LNCaP clone FGC (cell line): ENCODE results near the gene B4GALT3.

ENCODE experiments used
- DNase-seq: peaks from one replicate; pipeline ENCODE4 v3.0.0-alpha.2; 2011; ENCODE audit warnings: low read depth
- H3K4me3 ChIP-seq: 2 replicates; pipeline ENCODE4 v1.5.1; 2011; ENCODE audit warnings: mild to moderate bottlenecking, low read depth, low read length, control low read depth
- TF ChIP-seq, protein P1 (sequence below): IDR thresholded peaks from 2 replicates; pipeline ENCODE4 v1.5.1; 2012; ENCODE audit warnings: mild to moderate bottlenecking; ENCODE audit not compliant: control insufficient read depth, insufficient read depth; ENCODE audit errors: extremely low read depth

The B4GALT3 gene

DNA sequence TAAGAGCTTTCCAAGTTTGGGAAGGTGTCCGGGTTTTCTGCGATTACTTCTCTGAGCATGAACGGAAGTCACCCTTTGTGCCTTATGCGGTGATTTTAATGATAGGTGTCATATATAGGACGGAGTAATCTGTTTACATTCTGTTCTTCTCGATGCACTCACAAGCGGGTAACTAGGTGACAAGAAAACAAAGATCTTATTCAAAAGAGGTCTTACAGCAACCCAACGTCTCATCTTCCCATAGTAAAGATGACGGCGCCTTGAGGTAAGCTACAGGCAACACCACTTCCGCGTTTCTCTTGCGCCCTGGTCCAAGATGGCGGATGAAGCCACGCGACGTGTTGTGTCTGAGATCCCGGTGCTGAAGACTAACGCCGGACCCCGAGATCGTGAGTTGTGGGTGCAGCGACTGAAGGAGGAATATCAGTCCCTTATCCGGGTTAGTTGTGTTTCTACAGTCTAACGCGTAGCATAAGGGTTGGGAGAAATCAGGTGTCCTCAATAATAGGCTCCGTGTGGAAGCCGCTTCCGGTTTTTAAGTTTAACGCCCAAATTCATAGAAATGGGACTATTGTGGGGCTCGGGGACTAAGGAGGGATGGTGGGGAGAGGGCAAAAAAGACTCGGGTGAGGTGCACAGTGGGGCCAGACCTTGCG lies 23.5 kb downstream of the B4GALT3 start, which contains the start of gene UFC1:
UFC1 (plus strand) TSS at position 297 of the 656 bp plus-strand sequence; CDS start at position 317, 20 bp downstream.
- H3K4me3 ChIP-seq: peak within 1 kb of the TSS; percentile 74
- TF ChIP-seq, protein P1, sequence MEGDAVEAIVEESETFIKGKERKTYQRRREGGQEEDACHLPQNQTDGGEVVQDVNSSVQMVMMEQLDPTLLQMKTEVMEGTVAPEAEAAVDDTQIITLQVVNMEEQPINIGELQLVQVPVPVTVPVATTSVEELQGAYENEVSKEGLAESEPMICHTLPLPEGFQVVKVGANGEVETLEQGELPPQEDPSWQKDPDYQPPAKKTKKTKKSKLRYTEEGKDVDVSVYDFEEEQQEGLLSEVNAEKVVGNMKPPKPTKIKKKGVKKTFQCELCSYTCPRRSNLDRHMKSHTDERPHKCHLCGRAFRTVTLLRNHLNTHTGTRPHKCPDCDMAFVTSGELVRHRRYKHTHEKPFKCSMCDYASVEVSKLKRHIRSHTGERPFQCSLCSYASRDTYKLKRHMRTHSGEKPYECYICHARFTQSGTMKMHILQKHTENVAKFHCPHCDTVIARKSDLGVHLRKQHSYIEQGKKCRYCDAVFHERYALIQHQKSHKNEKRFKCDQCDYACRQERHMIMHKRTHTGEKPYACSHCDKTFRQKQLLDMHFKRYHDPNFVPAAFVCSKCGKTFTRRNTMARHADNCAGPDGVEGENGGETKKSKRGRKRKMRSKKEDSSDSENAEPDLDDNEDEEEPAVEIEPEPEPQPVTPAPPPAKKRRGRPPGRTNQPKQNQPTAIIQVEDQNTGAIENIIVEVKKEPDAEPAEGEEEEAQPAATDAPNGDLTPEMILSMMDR: no peak
- peak; percentile 82 for DNase-seq

DNA sequence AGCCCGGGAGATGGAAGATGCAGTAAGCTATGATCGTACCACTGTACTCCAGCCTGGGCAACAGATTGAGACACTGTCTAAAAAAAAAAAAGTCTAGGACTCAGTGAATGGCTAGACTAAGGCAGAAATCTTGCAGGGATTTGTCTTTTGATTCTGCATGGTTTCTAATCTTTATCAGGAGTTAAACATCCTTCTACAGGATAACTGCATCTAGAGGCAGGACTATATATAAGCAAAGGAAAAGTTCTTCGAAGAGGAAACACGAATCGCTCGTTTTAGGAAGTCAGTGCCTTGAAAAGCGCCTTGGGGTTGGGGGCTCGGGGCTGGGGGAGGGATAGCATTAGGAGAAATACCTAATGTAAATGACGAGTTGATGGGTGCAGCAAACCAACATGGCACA lies 24.1 kb downstream of the B4GALT3 start:
- H3K4me3 ChIP-seq: peak overlapping the region; percentile 74
- no peak for DNase-seq
- TF ChIP-seq, protein P1: no peak

DNA sequence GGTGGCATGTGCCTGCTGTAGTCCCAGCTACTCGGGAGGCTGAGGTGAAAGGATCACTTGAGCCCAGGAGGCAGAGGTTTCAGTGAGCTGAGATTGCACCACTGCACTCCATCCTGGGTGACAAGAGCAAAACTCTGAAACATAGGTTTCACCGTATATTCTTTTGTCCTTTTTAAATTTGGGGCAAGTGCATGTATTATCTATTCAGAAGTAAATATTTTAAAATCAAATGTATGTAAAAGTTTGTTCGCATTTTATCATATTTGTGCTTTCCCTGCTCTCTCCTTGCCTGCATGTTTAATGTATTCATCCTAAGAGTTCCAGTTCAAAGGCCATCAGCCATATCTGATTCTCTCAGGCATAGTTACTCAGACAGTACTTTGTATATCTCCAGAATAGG lies 31.5 kb downstream of the B4GALT3 start:
- H3K4me3 ChIP-seq: no peak overlapping the region
- TF ChIP-seq, protein P1: no peak
- no peak for DNase-seq

DNA sequence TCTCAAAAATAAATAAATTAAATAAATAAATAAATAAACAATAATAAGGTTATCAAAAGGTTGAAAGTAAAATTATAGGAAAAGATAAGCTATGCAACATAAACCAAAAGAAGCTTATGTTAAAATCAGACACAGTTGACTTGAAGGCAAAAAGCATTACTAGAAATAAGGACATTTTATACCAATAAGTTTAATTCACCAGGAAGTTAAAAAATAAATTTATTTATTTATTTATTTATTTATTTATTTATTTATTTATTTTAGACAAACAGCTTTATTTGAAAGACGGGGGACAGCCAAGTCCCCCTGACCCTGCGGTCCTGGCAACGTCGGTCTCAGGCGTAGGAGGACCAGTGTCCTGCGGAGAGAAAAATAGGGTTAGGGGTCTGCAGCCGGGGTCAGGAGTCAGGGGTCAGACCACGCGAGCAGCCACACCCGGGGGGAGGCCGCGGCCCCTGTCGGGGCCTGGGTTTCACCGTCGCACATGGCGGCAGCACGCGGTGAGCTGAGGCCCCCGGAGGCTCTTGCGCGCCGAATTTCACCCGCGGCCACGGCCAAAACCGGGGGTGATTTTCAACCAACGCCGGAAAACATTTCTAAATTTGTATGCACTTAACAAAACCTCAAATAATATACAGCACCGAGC lies 36.4 kb downstream of the B4GALT3 start:
- DNase-seq: no peak
- TF ChIP-seq, protein P1: no peak
- H3K4me3 ChIP-seq: no peak overlapping the region

DNA sequence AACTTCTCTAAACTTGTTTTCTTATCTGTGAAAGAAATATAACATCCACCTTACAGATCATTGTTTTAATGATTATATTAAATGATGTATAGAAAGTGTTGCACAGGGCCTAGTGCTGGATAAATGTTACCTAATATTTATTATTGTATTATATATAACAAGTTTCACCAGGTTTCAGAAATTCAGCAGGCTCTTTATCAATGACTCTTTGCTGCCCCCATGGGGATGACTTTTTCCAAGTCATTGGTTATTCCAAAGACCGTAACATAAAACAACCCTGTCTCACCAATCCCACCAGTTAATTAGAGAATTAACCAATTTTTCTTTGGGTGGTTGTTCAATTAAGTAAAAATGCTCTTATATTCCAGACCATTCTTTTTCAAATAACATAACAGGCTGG lies 37.5 kb downstream of the B4GALT3 start:
- no peak for DNase-seq
- no peak overlapping the region for H3K4me3 ChIP-seq
- TF ChIP-seq, protein P1: peak; percentile 36; the same call in 1 of the 2 replicates

DNA sequence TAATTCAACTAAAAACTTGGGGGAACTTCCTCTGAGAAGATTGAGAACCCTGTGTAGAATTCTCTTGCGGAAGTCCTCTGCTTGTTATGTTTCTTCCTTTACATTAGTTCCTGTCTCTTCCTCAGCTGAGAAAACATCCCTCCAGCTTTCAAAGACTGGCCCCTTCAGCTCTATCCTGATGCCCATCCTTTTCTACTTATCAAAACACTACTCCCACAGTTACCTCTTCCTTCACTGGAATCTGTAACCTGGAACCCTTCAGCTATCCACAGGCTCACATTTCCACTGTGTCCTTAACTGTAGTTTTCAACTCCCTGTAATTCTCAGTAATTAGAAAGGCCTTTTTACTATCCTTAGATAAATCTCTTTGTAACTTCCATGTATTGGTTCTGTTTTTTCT lies 38.9 kb downstream of the B4GALT3 start:
- H3K4me3 ChIP-seq: no peak overlapping the region
- DNase-seq: no peak
- TF ChIP-seq, protein P1: no peak
